ENCODE data around the gene THAP7. TPM values are rescaled to one million over a fixed set of nuclear protein-coding genes. Genes with fewer than 3 reads are reported as not detected.

The THAP7 gene
- total and polyA plus RNA-seq, 2 experiments from 2014 or later, result 21.8 to 25.9 TPM

GRCh38 chr22:20949698-20950183 lies 52.2 kb downstream of the THAP7 start:
- Mint-ChIP-seq H3K27ac (no peak overlapping the region), H3K4me1 (peaks cover 15% of the 10 kb centered on the region; the same call in 2 of the 3 replicates), H3K36me3 (ENCODE audit: low read depth) (peaks cover 46% of the 10 kb centered on the region), H3K9me3 (no peaks in the 10 kb centered on the region), H3K4me3 (no peak overlapping the region), H3K27me3 (ENCODE audit: insufficient read depth, low read depth, poor library complexity) (peaks cover 3% of the 10 kb centered on the region)
- Histone ChIP-seq H3K27me3 (ENCODE audit: insufficient read depth) (no peaks in the 10 kb centered on the region), H3K27ac (ENCODE audit: low read depth) (no peak overlapping the region), H3K9me2 (ENCODE audit: insufficient read depth) (no peaks in the 10 kb centered on the region), H2AFZ (no peak overlapping the region), H3F3A (replicated peaks; ENCODE audit: low read depth) (peaks cover 7% of the 10 kb centered on the region; the same call in 1 of the 2 replicates), H3K4me2 (no peak overlapping the region), H3K36me3 (ENCODE audit: insufficient read depth) (peaks cover 21% of the 10 kb centered on the region), H3K4me3 (no peak overlapping the region), H4K20me1 (replicated peaks; ENCODE audit: insufficient read depth) (peaks cover 75% of the 10 kb centered on the region), H3K4me1 (ENCODE audit: insufficient read depth) (peaks cover 8% of the 10 kb centered on the region; the same call in 1 of the 2 replicates), H3K79me2 (replicated peaks; ENCODE audit: insufficient read depth) (peaks cover 69% of the 10 kb centered on the region)
- no peak for TF ChIP-seq STAT1 (IDR thresholded peaks at IDR 0.05; ENCODE audit: unreplicated experiment)
- TF ChIP-seq POLR2AphosphoS5 (IDR thresholded peaks at IDR 0.05; ENCODE audit: low read depth), result no peak
- no peak for TF ChIP-seq EZH2phosphoT487 (IDR thresholded peaks at IDR 0.05; ENCODE audit: unreplicated experiment)
- no peak for TF ChIP-seq ETS1 (IDR thresholded peaks at IDR 0.05)
- TF ChIP-seq ZNF331 (CRISPR knock-in tag; IDR thresholded peaks at IDR 0.05; ENCODE audit: low read depth), result no peak
- TF ChIP-seq ZNF462 (CRISPR knock-in tag; IDR thresholded peaks at IDR 0.05), result no peak
- no peak for TF ChIP-seq CTCF (conservative IDR thresholded peaks at IDR 0.05; ENCODE audit: low read depth in 2 of 2)
- TF ChIP-seq JUNB (IDR thresholded peaks at IDR 0.05; ENCODE audit: unreplicated experiment), result no peak
- DNase-seq (ENCODE audit: low spot score), result no peak
- no peak for ATAC-seq

MicroRNAs within 50 kb of the gene (microRNA counts, 767-probe panel; counts per million panel counts)
- not detected for microRNA hsa-miR-649

Small RNA genes within 50 kb of the gene (microRNA-seq; reads per million reads assigned to microRNA genes)
- gene MIR649, result not detected

Small RNA genes within 50 kb of the gene (small RNA-seq; reads per million reads assigned to genes)
- gene MIR649 (ENCODE audit: low replicate concordance), result not detected

Other genes starting within 250 kb of the THAP7 start
- not detected in 2 replicates for gene SERPIND1, start 228.0 kb downstream of the THAP7 start, total RNA-seq (2014; rRNA removed; shearing (Covaris generic))
- not detected in 2 replicates for gene SERPIND1, start 228.0 kb downstream of the THAP7 start, polyA plus RNA-seq (2016; fragmentation: Nextera tagmentation; extraction: Ambion mirVana)
- 37.2 and 38.1 TPM in 2 replicates for gene PI4KA, start 143.3 kb downstream of the THAP7 start, total RNA-seq (2014; rRNA removed; shearing (Covaris generic))
- gene PI4KA, start 143.3 kb downstream of the THAP7 start, polyA plus RNA-seq (2016; fragmentation: Nextera tagmentation; extraction: Ambion mirVana), result 13.0 and 17.1 TPM in 2 replicates
- 8.2 and 10.2 TPM in 2 replicates for gene SNAP29, start 143.1 kb downstream of the THAP7 start, total RNA-seq (2014; rRNA removed; shearing (Covaris generic))
- 20.8 and 22.9 TPM in 2 replicates for gene SNAP29, start 143.1 kb downstream of the THAP7 start, polyA plus RNA-seq (2016; fragmentation: Nextera tagmentation; extraction: Ambion mirVana)
- gene CRKL, start 84.7 kb downstream of the THAP7 start, total RNA-seq (2014; rRNA removed; shearing (Covaris generic)), result 97.6 and 104 TPM in 2 replicates
- 39.5 and 40.7 TPM in 2 replicates for gene CRKL, start 84.7 kb downstream of the THAP7 start, polyA plus RNA-seq (2016; fragmentation: Nextera tagmentation; extraction: Ambion mirVana)
- 0.45 and 1.7 TPM in 2 replicates for gene AIFM3, start 34.9 kb downstream of the THAP7 start, total RNA-seq (2014; rRNA removed; shearing (Covaris generic))
- gene AIFM3, start 34.9 kb downstream of the THAP7 start, polyA plus RNA-seq (2016; fragmentation: Nextera tagmentation; extraction: Ambion mirVana), result 1.4 and 1.5 TPM in 2 replicates
- 39.9 and 41.1 TPM in 2 replicates for gene LZTR1, start 19.8 kb downstream of the THAP7 start, total RNA-seq (2014; rRNA removed; shearing (Covaris generic))
- 7.7 and 9.2 TPM in 2 replicates for gene LZTR1, start 19.8 kb downstream of the THAP7 start, polyA plus RNA-seq (2016; fragmentation: Nextera tagmentation; extraction: Ambion mirVana)
- gene P2RX6, start 13.0 kb upstream of the THAP7 start, total RNA-seq (2014; rRNA removed; shearing (Covaris generic)), result not detected in 2 replicates
- not detected in 2 replicates for gene P2RX6, start 13.0 kb upstream of the THAP7 start, polyA plus RNA-seq (2016; fragmentation: Nextera tagmentation; extraction: Ambion mirVana)
- 0.07 and 0.16 TPM in 2 replicates for gene SLC7A4, start 30.4 kb upstream of the THAP7 start, total RNA-seq (2014; rRNA removed; shearing (Covaris generic))
- 0.09 and 0.44 TPM in 2 replicates for gene SLC7A4, start 30.4 kb upstream of the THAP7 start, polyA plus RNA-seq (2016; fragmentation: Nextera tagmentation; extraction: Ambion mirVana)
- not detected in 2 replicates for gene LRRC74B, start 43.8 kb upstream of the THAP7 start, total RNA-seq (2014; rRNA removed; shearing (Covaris generic))
- not detected in 2 replicates for gene LRRC74B, start 43.8 kb upstream of the THAP7 start, polyA plus RNA-seq (2016; fragmentation: Nextera tagmentation; extraction: Ambion mirVana)